Breast epithelium (tissue), 3 donors: Measurements from ENCODE around the gene ADPGK.

ENCODE experiments used
- CTCF ChIP-seq, 3 donors: fragments of 450-650 bp; IDR thresholded peaks; one replicate each; pipeline ENCODE4 v1.5.1; 2016 to 2017; ENCODE audit warnings: antibody characterized with exemption in 3 of 3, mild to moderate bottlenecking in 3 of 3, moderate library complexity in 3 of 3
- POLR2A ChIP-seq: fragments of 450-650 bp; IDR thresholded peaks from one replicate; pipeline ENCODE4 v1.6.1; 2016; ENCODE audit warnings: antibody characterized with exemption, mild to moderate bottlenecking, moderate library complexity
- POLR2AphosphoS5 ChIP-seq, 3 donors: sonication (generic); formaldehyde crosslinking; IDR thresholded peaks; one replicate each; pipeline ENCODE4 v1.6.1; 2017; ENCODE audit warnings: antibody characterized with exemption in 3 of 3

GRCh38 chr15:72751751-72752455 is 31.7 kb downstream of the ADPGK start:
- no peak for TF ChIP-seq CTCF (IDR thresholded peaks at IDR 0.05)
- TF ChIP-seq POLR2A, result no peak
- no peak for TF ChIP-seq POLR2AphosphoS5 (IDR thresholded peaks at IDR 0.05)
